GM12872 (cell line): ENCODE results near the gene IL4.

Source experiments
- CTCF ChIP-seq: IDR thresholded peaks from 3 replicates; pipeline ENCODE4 v1.5.1; 2011; ENCODE audit warnings: low read depth, mild to moderate bottlenecking, low read length, moderate library complexity; ENCODE audit not compliant: insufficient read depth

The IL4 gene

GRCh38 chr5:132659598-132660493, 13.9 kb upstream of the IL4 start:
- no peak for TF ChIP-seq CTCF

- TF ChIP-seq CTCF: 0 out of 3 replicates have a peak, but pooled peaks have one; percentile 17
Observed at GRCh38 chr5:132661231-132662003, 12.4 kb upstream of the IL4 start.

- TF ChIP-seq CTCF: no peak
Observed at GRCh38 chr5:132662004-132662401, 11.8 kb upstream of the IL4 start.

DNA sequence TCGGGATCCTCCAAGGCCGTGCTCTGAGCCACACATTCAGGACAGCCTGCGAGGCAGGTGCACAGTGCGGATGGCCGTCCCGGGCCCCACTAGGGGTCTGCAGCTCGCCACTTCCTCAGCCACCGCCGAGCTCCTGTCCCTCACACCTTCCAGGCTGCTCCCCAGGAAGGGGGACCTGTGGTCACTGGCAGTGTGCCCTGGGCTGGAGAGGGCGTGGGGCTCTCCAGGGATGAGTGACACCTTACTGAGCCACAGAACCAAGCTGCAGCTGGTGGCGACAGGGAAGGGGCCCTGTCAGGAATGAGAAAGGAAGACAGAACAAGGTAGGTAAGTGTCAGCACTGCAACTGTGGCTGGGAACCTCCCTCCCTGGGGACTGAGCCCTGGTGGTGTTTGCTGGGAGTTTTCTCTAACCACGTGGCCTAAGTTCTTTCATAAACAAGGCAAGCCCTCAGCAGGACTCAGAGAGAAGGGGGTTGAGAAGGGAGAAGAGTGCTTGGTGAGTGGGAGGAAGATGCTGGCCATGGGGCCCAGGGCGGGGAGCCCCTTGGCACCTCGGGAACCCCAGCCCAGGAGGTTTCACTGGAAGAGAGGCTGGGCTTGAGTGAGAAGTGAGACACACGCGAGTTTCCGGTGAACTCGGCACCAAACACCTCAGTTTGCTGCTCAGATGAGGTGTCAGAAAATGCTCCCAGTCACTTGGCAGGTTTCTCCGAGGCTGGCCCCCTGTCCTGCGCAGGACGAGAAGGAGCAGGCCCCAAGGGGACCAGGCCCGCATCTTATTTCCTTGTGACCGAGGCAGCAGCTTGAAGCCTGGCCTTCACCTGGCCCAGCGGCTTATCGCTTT, 10.6 kb upstream of the IL4 start:
- peak; percentile 27; the same call in 1 of the 3 replicates for TF ChIP-seq CTCF

GRCh38 chr5:132663771-132664695, 9.8 kb upstream of the IL4 start:
- TF ChIP-seq CTCF: no peak

- no peak for TF ChIP-seq CTCF
Observed at GRCh38 chr5:132664696-132665209, 9.0 kb upstream of the IL4 start.
